ENCODE data around the gene CDC40.
A peak's percentile ranks its signal among the peaks of the same experiment; 100 is the strongest.

Gene CDC40

DNA sequence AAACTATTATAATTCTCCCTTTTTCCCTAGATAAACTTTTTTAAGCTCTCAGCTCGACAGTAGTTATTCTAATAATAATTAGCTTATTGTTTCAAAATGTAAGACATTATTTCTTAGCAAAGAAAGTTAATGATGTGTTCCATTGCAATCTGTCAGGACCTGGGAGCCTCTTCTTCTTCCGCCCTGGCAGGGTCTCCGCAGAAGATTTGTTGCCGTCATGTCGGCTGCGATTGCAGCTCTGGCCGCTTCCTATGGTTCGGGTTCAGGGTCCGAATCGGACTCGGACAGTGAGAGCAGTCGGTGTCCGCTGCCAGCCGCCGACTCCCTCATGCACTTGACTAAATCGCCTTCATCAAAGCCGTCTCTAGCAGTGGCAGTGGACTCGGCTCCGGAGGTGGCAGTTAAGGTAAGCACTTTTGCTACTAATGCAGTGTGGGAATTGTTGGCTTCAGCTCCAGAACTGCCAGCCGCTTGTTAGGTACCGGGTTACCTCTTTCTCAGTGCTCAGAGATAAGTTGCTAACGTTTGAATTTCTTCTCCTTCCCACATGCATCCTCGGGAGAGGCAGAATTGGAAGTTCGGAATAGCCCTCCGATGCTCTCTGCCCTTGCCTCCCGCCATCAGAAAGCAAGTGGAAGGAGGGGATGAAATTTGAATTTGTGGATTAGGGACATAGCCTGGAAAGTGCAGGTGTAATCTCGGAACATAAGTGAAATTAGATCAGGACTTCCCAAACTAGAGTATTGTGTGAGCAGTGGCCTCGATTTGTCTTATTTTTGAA lies at the start of gene CDC40:
TSS of gene CDC40 (plus strand) at position 200 of the 781 bp plus-strand sequence. CDS start at position 218, 18 bp downstream.
- ATAC-seq (peak; percentile 61), DNase-seq (ENCODE audit: low spot score in 2 of 2) (peak; percentile 36 to 79)
- Mint-ChIP-seq H3K4me3 (no peak within 1 kb of the TSS), H3K36me3 (peaks cover 11% of the 10 kb centered on the region), H3K4me1 (peaks cover 7% of the 10 kb centered on the region), H3K9me3 (no peaks in the 10 kb centered on the region), H3K27ac (no peak within 1 kb of the TSS)

- no peaks in the 10 kb centered on the region for H3K4me1 Mint-ChIP-seq
- ATAC-seq (no peak), DNase-seq (ENCODE audit: low spot score in 2 of 2) (no peak)
- no peak overlapping the region for H3K4me3 Mint-ChIP-seq
- no peaks in the 10 kb centered on the region for H3K36me3 Mint-ChIP-seq
- H3K9me3 Mint-ChIP-seq = no peaks in the 10 kb centered on the region
- H3K27ac Mint-ChIP-seq = no peak overlapping the region
Measured at GRCh38 chr6:110137924-110138887, 42.0 kb upstream of the CDC40 start.

GRCh38 chr6:110139052-110139451 lies 41.2 kb upstream of the CDC40 start:
- H3K36me3 Mint-ChIP-seq = no peaks in the 10 kb centered on the region
- H3K4me1 Mint-ChIP-seq = no peaks in the 10 kb centered on the region
- H3K27ac Mint-ChIP-seq = no peak overlapping the region
- DNase-seq (ENCODE audit: low spot score in 2 of 2) (no peak), ATAC-seq (no peak)
- no peak overlapping the region for H3K4me3 Mint-ChIP-seq
- no peaks in the 10 kb centered on the region for H3K9me3 Mint-ChIP-seq

DNA sequence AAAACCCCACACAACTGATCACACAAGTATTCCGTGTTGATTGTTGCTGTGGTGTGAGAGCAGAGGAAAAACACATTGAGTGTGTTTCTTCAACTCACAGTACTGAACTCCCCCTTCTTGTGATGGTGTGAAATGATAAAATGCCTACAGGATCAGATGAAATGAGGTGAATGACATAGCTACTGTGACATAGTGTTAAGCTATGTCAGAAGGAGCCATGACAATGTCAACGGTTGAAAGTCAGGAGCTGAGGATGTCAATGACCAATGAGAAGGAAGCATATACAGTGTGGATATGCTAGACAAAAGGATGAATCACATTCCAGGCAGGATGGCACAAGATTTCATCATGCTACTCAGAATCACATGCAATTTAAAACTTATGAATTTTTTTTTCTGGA lies 39.6 kb upstream of the CDC40 start:
- DNase-seq (ENCODE audit: low spot score in 2 of 2) (no peak), ATAC-seq (no peak)
- H3K9me3 Mint-ChIP-seq = no peaks in the 10 kb centered on the region
- H3K27ac Mint-ChIP-seq = no peak overlapping the region
- H3K36me3 Mint-ChIP-seq = no peaks in the 10 kb centered on the region
- H3K4me1 Mint-ChIP-seq = no peaks in the 10 kb centered on the region
- H3K4me3 Mint-ChIP-seq = no peak overlapping the region

GRCh38 chr6:110147870-110148269 lies 32.4 kb upstream of the CDC40 start:
- H3K9me3 Mint-ChIP-seq = no peaks in the 10 kb centered on the region
- no peaks in the 10 kb centered on the region for H3K4me1 Mint-ChIP-seq
- ATAC-seq = no peak
- H3K27ac Mint-ChIP-seq = no peak overlapping the region
- no peak for DNase-seq (ENCODE audit: low spot score in 2 of 2)
- no peak overlapping the region for H3K4me3 Mint-ChIP-seq
- H3K36me3 Mint-ChIP-seq = no peaks in the 10 kb centered on the region

GRCh38 chr6:110158479-110158878 lies 21.7 kb upstream of the CDC40 start:
- ATAC-seq (no peak), DNase-seq (ENCODE audit: low spot score in 2 of 2) (no peak)
- H3K4me3 Mint-ChIP-seq = no peak overlapping the region
- no peaks in the 10 kb centered on the region for H3K36me3 Mint-ChIP-seq
- no peaks in the 10 kb centered on the region for H3K4me1 Mint-ChIP-seq
- H3K9me3 Mint-ChIP-seq = peaks cover 2% of the 10 kb centered on the region
- H3K27ac Mint-ChIP-seq = no peak overlapping the region

DNA sequence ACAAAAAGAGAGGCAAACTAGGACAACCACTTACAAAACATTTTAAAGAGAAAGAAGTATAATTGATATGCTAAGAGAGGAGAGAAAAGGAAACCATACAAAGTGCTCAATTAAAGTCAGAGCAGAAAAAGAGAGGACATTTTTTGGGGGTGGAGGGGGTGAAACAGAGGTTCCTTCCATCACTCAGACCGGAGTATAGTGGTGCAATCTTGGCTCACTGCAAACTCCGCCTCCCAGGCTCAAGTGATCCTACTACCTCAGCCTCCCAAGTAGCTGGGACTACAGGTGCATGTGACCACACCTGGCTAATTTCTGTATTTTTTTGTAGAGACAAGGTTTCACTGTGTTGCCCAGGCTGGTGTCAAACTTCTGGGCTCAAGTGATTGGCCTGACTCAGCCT lies 10.1 kb upstream of the CDC40 start:
- ATAC-seq = no peak
- no peaks in the 10 kb centered on the region for H3K9me3 Mint-ChIP-seq
- H3K4me1 Mint-ChIP-seq = no peaks in the 10 kb centered on the region
- H3K36me3 Mint-ChIP-seq = no peaks in the 10 kb centered on the region
- H3K4me3 Mint-ChIP-seq = no peak overlapping the region
- no peak overlapping the region for H3K27ac Mint-ChIP-seq
- no peak for DNase-seq (ENCODE audit: low spot score in 2 of 2)

GRCh38 chr6:110173506-110174132 lies 6.6 kb upstream of the CDC40 start:
- peaks cover 5% of the 10 kb centered on the region for H3K4me1 Mint-ChIP-seq
- no peak overlapping the region for H3K27ac Mint-ChIP-seq
- DNase-seq (ENCODE audit: low spot score in 2 of 2) (no peak), ATAC-seq (no peak)
- no peaks in the 10 kb centered on the region for H3K36me3 Mint-ChIP-seq
- no peaks in the 10 kb centered on the region for H3K9me3 Mint-ChIP-seq
- H3K4me3 Mint-ChIP-seq = no peak overlapping the region

- ATAC-seq (peak; percentile 68), DNase-seq (ENCODE audit: low spot score in 2 of 2) (peak; percentile 44 to 81)
- Mint-ChIP-seq H3K27ac (no peak overlapping the region), H3K4me3 (no peak overlapping the region), H3K4me1 (peaks cover 7% of the 10 kb centered on the region), H3K9me3 (no peaks in the 10 kb centered on the region), H3K36me3 (peaks cover 11% of the 10 kb centered on the region)
Measured at GRCh38 chr6:110178626-110179405, 1.4 kb upstream of the CDC40 start.

DNA sequence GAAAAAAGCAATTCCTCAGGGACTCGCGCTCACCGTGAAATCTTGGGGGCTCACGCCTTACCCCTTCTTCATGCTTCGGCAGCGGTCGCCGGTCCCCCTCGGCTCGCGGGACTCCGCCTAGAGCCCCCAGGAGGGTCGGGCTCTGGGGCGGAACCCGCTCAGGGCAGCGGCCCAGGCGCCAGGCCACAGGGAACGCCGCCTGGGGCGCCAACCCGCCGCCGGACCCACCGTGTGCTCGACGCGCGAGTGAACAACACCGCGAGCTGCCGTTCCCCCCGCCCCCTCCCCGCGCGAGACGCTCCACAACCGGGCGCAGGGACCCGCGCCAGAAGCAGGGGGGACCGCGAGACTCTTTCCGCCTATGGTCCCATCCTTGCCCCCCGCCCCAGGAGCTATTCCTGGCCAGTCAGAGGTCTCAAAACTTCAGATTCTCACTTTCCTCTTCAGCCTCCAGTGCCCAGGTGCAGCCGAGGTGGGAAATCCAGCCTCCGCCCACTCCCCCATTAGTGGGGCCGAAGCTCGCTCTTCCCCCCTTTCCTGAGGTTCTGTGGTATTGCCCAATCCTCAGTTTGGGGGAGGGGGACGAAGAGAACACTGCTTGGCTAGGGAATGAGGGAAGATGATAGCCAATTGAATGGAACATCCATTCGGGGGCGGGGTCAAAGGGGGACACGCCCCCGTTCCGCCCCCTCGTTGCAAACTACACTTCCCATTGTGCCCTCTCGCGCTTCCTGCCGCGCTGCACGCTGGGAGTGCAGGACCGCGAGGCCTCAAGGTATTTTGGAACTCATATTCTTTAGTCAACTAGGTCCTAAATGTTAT lies 610 bp upstream of the CDC40 start, which contains the start of gene WASF1:
TSS of gene WASF1 (minus strand) at position 265 of the 822 bp plus-strand sequence. CDS start 52,069 bp downstream, outside the sequence.
- Mint-ChIP-seq H3K4me3 (no peak within 1 kb of the TSS), H3K4me1 (peaks cover 7% of the 10 kb centered on the region), H3K36me3 (peaks cover 11% of the 10 kb centered on the region), H3K9me3 (no peaks in the 10 kb centered on the region), H3K27ac (no peak within 1 kb of the TSS)
- peak; percentile 86 to 93 for DNase-seq (ENCODE audit: low spot score in 2 of 2)
- peak; percentile 94 for ATAC-seq

DNA sequence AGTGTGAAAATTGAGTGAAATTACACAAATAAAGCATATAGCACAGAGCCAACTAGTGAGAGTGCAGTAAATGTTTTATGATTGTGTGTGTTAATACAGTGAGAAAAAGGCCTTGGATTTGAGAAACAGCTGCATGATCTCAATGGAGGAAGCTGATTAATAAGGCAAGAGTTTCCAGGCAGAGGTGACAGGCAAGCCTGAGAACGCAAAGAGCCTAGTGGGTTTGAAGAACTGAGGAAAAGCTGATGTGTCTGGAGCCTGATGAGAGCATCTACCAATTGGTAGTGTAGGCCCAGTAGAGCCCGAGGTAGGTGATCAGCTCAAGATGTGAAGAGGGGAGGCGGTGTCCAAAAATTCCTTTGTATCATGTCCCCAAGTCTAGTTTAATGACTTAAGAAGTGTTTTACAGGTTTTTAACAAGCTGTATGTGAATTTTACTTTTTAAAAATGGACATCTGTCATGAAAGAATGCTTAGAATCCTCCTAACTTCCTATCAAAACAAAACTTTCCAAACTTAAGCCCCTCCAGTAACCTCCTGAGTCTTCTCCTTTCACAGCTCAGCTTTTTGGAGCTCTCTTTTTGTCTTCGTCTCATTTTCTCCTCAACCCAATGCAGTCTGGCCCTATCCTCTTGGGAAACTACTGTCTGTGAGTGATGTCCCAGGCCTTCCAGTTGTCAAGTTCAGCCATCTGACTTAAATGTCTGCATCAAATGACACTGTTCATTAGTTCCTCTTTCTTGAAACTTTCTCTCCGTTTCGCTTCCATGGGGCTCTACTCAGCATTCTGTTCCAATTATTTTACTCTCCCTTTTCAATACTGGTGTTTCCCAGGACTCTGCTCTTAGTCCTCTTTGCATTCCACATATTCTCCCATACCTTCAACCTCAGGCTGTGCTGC lies 1.2 kb downstream of the CDC40 start:
- Mint-ChIP-seq H3K4me3 (no peak overlapping the region), H3K36me3 (peaks cover 11% of the 10 kb centered on the region), H3K27ac (no peak overlapping the region), H3K4me1 (peaks cover 16% of the 10 kb centered on the region), H3K9me3 (no peaks in the 10 kb centered on the region)
- ATAC-seq (no peak), DNase-seq (ENCODE audit: low spot score in 2 of 2) (peak in 1 of 2 donors; percentile 2)

DNA sequence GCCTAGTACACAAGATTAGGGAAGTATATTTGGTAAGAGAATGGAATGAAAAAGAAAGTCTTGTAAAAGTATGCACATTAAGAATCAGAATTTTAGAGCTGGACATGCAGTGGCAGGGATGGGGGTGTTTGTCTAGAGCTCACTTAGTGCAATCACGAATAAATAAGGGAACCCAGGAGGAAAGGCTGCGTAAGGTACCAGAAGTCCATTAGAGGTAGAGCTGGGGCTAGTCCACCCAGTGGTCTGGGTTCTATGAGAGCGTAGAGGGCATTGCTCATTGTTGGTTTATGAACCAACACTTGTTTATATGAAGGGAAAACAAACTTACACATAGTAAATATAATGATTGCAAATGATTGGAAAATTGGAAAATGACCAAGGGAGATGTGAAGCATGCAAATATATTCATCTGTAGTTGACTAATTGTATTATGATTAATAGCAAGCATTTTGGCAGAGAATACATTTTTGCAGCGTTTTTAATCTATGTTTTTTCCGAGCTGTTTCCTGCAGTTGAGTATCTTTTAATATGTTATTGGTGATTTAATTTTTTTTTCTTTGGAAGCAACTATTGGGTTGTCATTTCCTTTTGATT lies 3.2 kb downstream of the CDC40 start:
- peaks cover 11% of the 10 kb centered on the region for H3K36me3 Mint-ChIP-seq
- DNase-seq (ENCODE audit: low spot score in 2 of 2) (no peak), ATAC-seq (no peak)
- H3K4me3 Mint-ChIP-seq = no peak overlapping the region
- H3K9me3 Mint-ChIP-seq = no peaks in the 10 kb centered on the region
- H3K27ac Mint-ChIP-seq = no peak overlapping the region
- H3K4me1 Mint-ChIP-seq = peaks cover 13% of the 10 kb centered on the region

DNA sequence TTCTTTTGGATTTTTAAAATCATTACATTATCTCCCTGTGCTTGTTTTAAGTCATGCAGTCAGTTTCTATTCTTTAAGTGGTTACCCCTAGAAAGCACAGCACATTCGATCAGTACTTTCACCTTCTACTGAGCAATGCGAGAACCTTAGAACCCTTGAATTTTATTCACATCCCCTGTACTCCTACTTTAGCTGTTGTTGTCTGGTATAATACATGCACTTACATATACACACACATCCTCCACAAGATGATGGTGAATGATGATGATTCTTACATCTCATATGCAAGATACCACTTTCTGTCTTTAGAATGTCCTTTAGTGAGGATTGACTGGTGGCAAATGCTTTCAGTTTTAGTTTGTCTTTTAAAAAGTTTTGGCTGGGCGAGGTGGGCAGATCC lies 5.7 kb downstream of the CDC40 start:
- H3K4me3 Mint-ChIP-seq = peak overlapping the region; percentile 55
- ATAC-seq (peak; percentile 82), DNase-seq (ENCODE audit: low spot score in 2 of 2) (no peak)
- no peaks in the 10 kb centered on the region for H3K36me3 Mint-ChIP-seq
- H3K9me3 Mint-ChIP-seq = no peaks in the 10 kb centered on the region
- H3K27ac Mint-ChIP-seq = no peak overlapping the region
- H3K4me1 Mint-ChIP-seq = peaks cover 10% of the 10 kb centered on the region

Data from stimulated activated effector memory CD8-positive, alpha-beta T cell treated with anti-CD3 and anti-CD28 coated beads, Interleukin-12 subunit alpha, Interleukin-12 subunit beta, amount 100 ng/mL, for 72 hours (primary cell).